Measurements from ENCODE around the gene CCNC. TPM values are rescaled to one million over a fixed set of nuclear protein-coding genes. Genes with fewer than 3 reads are reported as not detected.

CCNC gene
- polyA plus RNA-seq, 1 donor from 2014 or later, result 35.6 TPM

DNA sequence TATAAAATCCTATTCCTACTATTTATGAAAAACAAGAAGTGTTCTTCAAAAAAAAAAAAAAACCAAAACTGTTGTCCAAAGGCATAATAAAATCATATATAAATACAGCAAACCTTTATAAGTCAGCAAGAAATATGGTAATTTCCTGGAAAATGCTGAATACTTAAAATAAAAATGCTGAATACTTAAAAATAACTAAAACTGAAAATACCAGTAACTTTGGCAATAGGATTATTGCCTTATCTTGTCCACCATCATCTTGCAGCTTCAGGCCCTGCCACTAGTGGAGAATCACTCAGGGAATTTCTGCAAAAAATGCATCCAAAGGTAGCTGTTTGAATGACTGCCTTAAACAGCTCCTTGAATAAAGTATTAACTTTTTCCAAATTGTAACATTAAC is 24.5 kb downstream of the CCNC start:
- H3K27me3 Mint-ChIP-seq, result no peaks in the 10 kb centered on the region
- no peaks in the 10 kb centered on the region for H3K9me3 Mint-ChIP-seq
- H3K36me3 Mint-ChIP-seq, result peaks cover 16% of the 10 kb centered on the region
- H3K27ac Mint-ChIP-seq, result no peak overlapping the region
- H3K4me3 Mint-ChIP-seq, result no peak overlapping the region
- H3K4me1 Mint-ChIP-seq, result peaks cover 0 to 5% (median 0%) of the 10 kb centered on the region in 3 donors

DNA sequence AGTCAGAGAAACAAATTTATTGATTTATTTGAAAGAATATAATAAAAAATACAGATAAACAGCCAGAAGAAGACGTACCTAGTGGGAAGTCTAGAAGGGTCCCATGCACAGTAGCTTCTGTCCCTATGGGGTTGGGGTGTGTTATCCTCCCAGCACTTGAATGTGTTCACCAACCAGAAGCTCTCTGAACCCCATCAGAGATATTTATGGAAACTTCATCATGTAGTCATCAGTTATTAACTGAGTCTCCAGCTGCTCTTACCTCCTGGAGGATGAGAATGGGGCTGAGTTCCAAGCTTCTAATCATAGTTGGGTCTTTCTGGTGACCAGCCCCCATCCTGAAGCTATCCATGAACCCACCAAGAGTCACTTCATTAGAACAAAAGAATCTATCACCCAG is 37.8 kb downstream of the CCNC start:
- Mint-ChIP-seq H3K4me3 (no peak overlapping the region), H3K27me3 (no peaks in the 10 kb centered on the region), H3K4me1 (peaks cover 0 to 5% (median 2%) of the 10 kb centered on the region in 3 donors), H3K27ac (no peak overlapping the region), H3K36me3 (no peaks in the 10 kb centered on the region), H3K9me3 (no peaks in the 10 kb centered on the region)

DNA sequence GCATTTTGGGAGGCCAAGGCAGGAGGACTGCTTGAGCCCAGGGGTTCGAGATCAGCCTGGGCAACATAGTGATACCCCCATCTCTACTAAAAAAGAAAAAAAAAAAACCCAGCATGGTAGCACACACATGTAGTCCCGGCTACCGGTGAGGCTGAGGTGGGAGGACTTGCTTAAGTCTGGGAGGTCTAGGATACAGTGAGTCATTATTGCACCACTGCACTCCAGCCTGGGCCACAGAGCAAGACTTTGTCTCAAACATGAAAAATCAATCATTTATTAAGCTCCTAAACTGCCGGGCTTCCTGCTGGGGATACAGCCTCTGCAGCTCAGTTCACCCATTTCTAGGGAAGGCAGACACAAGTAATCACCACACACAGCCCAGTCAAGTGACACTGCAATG is 45.9 kb downstream of the CCNC start:
- H3K27me3 Mint-ChIP-seq, result no peaks in the 10 kb centered on the region
- no peaks in the 10 kb centered on the region for H3K9me3 Mint-ChIP-seq
- H3K4me1 Mint-ChIP-seq, result peaks cover 15 to 29% (median 15%) of the 10 kb centered on the region in 3 donors
- H3K27ac Mint-ChIP-seq, result no peak overlapping the region
- H3K36me3 Mint-ChIP-seq, result no peaks in the 10 kb centered on the region
- peak overlapping the region; percentile 43 to 98 (median 92) for H3K4me3 Mint-ChIP-seq

DNA sequence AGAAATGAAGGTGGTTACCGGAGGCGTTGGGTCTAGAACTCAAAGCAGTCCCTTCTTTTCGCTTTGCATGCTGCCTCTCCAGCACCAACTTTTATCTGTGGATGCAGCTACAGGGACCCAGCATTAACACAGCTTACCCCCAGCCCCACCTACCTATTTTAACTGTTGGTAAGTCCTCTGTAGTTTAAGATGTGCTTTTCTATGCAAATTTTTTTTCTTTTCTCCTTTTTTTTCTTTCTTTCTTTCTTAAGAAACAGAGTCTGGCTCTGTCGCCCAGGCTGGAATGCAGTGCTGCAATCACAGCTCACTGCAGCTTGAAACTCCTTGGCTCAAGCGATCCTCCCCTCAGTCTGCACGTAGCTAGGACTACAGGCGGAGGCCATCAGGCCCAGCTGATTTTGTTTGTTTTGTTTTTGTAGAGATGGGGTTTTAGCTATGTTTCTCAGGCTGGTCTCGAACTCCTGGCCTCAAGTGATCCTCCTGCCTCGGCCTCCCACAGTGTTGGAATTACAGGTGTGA is 46.8 kb downstream of the CCNC start:
- H3K36me3 Mint-ChIP-seq, result no peaks in the 10 kb centered on the region
- no peaks in the 10 kb centered on the region for H3K27me3 Mint-ChIP-seq
- no peaks in the 10 kb centered on the region for H3K9me3 Mint-ChIP-seq
- H3K27ac Mint-ChIP-seq, result peak overlapping the region; percentile 33 to 96 (median 96)
- H3K4me3 Mint-ChIP-seq, result peak overlapping the region; percentile 85 to 100 (median 98)
- peaks cover 15 to 29% (median 15%) of the 10 kb centered on the region in 3 donors for H3K4me1 Mint-ChIP-seq

DNA sequence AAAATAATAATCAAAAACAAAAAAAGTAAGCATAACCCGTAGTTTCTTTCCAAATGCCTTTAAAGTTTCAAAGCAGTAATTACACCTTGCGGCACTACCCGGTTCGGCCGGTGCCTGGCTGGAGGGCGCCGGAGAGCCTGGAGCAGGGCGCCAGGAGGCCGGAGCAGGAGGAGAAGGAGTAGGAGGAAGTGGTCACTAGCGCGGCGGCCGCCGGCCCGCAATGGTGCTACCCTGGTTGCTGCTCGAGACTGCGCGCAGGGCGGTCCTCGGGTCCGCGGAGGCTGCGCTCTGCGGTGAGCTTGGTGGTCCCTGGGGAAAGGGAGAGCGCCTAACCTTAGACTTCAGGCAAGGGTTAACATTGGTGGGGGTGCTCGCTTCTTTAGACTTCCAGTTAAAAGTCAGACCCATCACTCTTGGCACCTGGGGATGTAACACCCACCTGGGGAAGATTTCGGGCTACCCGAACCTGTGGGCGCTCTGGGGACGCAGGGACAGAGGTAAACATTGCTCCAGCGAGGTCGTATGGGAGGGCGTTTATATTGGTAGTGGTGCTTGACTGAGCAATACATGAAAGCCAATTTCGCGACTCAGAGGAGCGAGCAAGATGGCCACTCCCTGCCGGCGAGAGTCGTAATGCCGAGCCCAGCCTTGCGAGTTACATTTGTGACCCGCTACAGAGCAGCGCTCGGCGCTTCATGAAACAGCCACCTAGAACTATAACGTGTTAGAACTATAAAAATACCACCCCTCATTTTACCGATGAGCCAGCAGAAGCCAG is 47.4 kb downstream of the CCNC start:
- peak overlapping the region; percentile 85 to 100 (median 98) for H3K4me3 Mint-ChIP-seq
- no peaks in the 10 kb centered on the region for H3K36me3 Mint-ChIP-seq
- H3K27ac Mint-ChIP-seq, result peak overlapping the region; percentile 33 to 96 (median 96)
- H3K9me3 Mint-ChIP-seq, result no peaks in the 10 kb centered on the region
- H3K27me3 Mint-ChIP-seq, result no peaks in the 10 kb centered on the region
- peaks cover 14 to 34% (median 18%) of the 10 kb centered on the region in 3 donors for H3K4me1 Mint-ChIP-seq

DNA sequence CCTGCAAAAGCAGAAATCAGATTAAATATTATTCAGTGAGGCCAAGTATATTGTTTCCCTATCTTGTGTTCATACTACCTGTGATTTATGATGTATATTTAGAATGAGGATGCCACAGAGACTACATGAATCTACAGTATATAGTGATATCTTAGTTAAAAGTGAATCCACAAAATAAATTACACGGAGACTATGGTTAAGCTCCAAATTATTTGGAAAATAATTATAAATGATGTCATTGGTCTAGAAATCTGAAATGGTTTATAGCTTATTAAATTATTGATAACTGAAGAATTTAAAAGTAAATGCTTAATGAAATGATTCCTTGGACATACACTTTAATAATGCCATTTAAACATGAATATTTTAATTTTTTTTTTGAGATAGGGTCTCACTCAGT is 49.0 kb downstream of the CCNC start:
- no peaks in the 10 kb centered on the region for H3K27me3 Mint-ChIP-seq

DNA sequence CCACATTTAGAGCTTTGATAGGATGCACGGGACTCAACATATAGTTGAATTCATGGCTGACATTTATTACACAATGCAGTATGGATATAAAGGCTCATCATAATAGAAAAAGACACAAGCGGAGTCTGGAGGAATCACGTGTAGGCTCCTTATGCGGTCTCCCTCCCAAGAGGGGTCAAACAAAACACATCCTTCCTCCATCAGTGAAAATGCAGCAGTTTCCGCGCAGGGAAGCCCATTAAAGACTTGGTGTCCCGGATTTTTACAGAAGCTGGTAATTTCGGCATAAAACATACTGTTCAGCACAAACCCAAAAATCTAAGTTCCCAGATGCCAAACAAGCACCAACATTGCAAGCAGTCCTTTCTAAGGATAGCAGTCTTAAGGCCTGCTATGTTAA is 54.4 kb downstream of the CCNC start:
- H3K27ac Mint-ChIP-seq, result peak overlapping the region in 2 of 3 donors; percentile 14 to 81
- H3K27me3 Mint-ChIP-seq, result no peaks in the 10 kb centered on the region
- H3K36me3 Mint-ChIP-seq, result peaks cover 3% of the 10 kb centered on the region
- H3K4me1 Mint-ChIP-seq, result peaks cover 27 to 32% (median 31%) of the 10 kb centered on the region in 3 donors
- no peaks in the 10 kb centered on the region for H3K9me3 Mint-ChIP-seq
- peak overlapping the region; percentile 92 to 100 (median 96) for H3K4me3 Mint-ChIP-seq

More for the DNA sequence above, 49.0 kb downstream of the CCNC start:
- Mint-ChIP-seq H3K27ac (no peak overlapping the region), H3K9me3 (no peaks in the 10 kb centered on the region), H3K4me3 (peak overlapping the region in 1 of 4 donors; percentile 17), H3K36me3 (no peaks in the 10 kb centered on the region), H3K4me1 (peaks cover 12 to 33% (median 22%) of the 10 kb centered on the region in 3 donors)

DNA sequence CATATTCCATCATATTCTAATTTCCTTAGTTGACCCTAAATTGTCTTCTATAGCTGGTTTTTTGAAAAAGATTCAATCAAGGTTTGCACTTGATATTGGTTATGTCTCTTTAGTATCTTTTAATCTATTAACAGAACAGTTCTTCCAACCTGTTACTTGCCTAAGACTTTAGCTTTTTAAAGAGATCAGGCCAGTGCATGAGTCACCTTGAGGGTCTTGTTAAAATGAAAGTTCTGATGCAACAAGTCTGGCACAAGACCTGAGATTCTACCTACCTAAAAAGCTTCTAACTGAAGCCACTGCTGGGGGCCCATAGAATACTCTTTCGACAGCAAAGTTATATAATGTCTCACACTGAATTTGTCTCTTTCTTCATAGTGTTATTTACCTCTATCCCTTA is 56.4 kb downstream of the CCNC start:
- no peaks in the 10 kb centered on the region for H3K27me3 Mint-ChIP-seq
- no peaks in the 10 kb centered on the region for H3K9me3 Mint-ChIP-seq
- peaks cover 5% of the 10 kb centered on the region for H3K36me3 Mint-ChIP-seq
- no peak overlapping the region for H3K4me3 Mint-ChIP-seq
- H3K4me1 Mint-ChIP-seq, result peaks cover 30 to 32% (median 31%) of the 10 kb centered on the region in 3 donors
- no peak overlapping the region for H3K27ac Mint-ChIP-seq

DNA sequence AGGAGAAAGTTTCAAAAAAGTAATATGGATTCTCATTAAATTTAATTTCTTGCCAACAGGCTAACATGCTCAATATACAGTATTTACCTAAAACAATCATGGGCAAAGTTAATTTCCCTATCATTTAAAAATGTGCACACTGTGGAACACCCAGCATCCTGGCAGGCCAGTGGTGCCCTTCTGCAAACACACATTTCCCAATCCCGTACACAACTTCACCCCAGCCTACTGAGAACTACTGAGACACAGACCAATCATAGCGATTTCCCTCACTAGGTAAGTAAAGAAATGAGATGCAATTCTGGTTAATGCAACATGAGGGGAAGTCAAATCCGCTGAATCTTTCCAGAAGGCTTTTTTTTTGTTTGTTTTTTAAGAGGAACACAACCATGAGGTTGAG is 60.8 kb downstream of the CCNC start:
- H3K4me1 Mint-ChIP-seq, result peaks cover 3 to 8% (median 3%) of the 10 kb centered on the region in 3 donors
- peaks cover 9% of the 10 kb centered on the region for H3K36me3 Mint-ChIP-seq
- H3K4me3 Mint-ChIP-seq, result no peak overlapping the region
- no peak overlapping the region for H3K27ac Mint-ChIP-seq
- H3K9me3 Mint-ChIP-seq, result no peaks in the 10 kb centered on the region
- H3K27me3 Mint-ChIP-seq, result no peaks in the 10 kb centered on the region

DNA sequence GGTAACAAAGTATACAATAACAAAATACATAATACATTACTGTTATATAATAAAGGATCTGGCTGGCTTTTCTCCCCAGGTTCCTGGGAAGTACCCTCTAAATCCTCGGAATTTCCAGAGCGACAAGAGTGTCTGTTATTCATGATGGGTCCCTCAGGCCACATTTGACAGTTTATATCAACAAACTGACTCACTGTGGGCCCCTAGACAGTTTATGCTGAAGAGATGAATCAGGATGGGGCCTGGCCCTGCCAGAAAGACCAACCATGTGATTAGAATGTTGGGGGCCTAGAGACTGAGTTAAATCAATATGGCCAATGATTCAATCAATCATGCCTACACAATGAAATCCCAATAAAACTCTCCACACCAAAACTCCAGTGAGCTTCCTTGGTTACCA is 66.7 kb downstream of the CCNC start:
- H3K36me3 Mint-ChIP-seq, result peaks cover 7% of the 10 kb centered on the region
- no peak overlapping the region for H3K27ac Mint-ChIP-seq
- H3K4me1 Mint-ChIP-seq, result peaks cover 7 to 16% (median 8%) of the 10 kb centered on the region in 3 donors
- no peak overlapping the region for H3K4me3 Mint-ChIP-seq
- no peaks in the 10 kb centered on the region for H3K9me3 Mint-ChIP-seq
- no peaks in the 10 kb centered on the region for H3K27me3 Mint-ChIP-seq

DNA sequence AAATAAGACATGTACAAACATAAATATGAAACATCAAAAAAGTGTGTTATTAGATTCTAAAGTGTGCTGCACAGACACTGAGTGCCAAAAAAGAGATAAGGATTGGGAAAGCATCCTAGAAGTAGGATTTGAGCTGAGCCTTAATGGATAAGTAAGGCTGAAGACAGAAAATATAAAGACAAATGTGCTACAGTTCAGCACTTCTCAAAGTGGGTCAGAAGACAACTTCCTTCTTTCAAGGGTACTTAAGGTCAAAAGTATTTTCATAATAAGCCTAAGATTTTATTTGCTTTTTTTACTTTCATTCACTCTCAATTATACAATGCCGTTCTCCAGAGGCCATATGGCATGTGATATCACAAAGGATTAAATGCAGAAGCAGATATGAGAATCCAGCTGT is 70.0 kb downstream of the CCNC start:
- Mint-ChIP-seq H3K27ac (peak overlapping the region in 1 of 3 donors; percentile 31), H3K9me3 (no peaks in the 10 kb centered on the region), H3K4me1 (peaks cover 7 to 20% (median 8%) of the 10 kb centered on the region in 3 donors), H3K27me3 (no peaks in the 10 kb centered on the region), H3K4me3 (no peak overlapping the region), H3K36me3 (peaks cover 3% of the 10 kb centered on the region)

DNA sequence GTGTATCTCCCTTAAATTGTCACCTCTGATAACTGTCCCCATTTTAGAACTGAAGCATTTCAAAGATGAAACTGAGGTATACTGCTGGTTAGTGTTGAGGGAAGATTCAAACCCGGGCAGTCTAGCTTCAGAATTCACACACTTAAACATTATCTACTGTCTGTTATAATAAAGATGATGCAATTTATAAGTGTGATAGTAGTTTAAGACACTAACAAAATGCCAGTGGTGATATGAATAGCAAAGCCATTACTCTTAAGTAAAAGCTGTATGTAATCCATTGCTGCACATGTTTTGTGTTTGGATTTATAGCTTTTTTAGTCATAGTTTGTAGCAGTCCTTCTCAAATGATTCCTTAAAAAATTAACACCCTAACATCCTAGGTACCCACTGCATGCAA is 73.0 kb downstream of the CCNC start:
- Mint-ChIP-seq H3K9me3 (no peaks in the 10 kb centered on the region), H3K4me3 (no peak overlapping the region), H3K4me1 (peaks cover 12 to 27% (median 15%) of the 10 kb centered on the region in 3 donors), H3K36me3 (peaks cover 1% of the 10 kb centered on the region), H3K27me3 (no peaks in the 10 kb centered on the region), H3K27ac (no peak overlapping the region)

Other genes with a start within 250 kb of the CCNC start
- gene FAXC, start 219.0 kb downstream of the CCNC start, polyA plus RNA-seq, result not detected
- gene COQ3, start 174.5 kb downstream of the CCNC start, polyA plus RNA-seq, result 8.9 TPM
- 87.9 TPM for gene PNISR, start 143.4 kb downstream of the CCNC start, polyA plus RNA-seq
- gene USP45, start 53.2 kb downstream of the CCNC start, polyA plus RNA-seq, result 6.0 TPM
- gene PRDM13, start 38.2 kb upstream of the CCNC start, polyA plus RNA-seq, result not detected

Data from IgD-negative memory B cell (primary cell).